ENCODE results near the gene PPM1L.

Gene PPM1L

GRCh38 chr3:160820022-160820421, 64.0 kb downstream of the PPM1L start:
- Histone ChIP-seq H2AFZ (ENCODE audit: low read depth) (no peak overlapping the region), H3K9ac (no peak overlapping the region), H3K4me3 (IDR thresholded peaks at IDR 0.05; ENCODE audit: insufficient read depth, low read depth, low read length) (no peak overlapping the region), H4K20me1 (ENCODE audit: insufficient read depth) (no peaks in the 10 kb centered on the region), H3K27me3 (ENCODE audit: insufficient read depth, low read depth) (no peaks in the 10 kb centered on the region), H3K79me2 (ENCODE audit: insufficient read depth, low read depth) (0 out of 2 replicates have a peak, but pooled peaks cover 5% of the 10 kb centered on the region), H3K36me3 (ENCODE audit: insufficient read depth) (no peaks in the 10 kb centered on the region), H3K27ac (no peak overlapping the region), H3K4me1 (ENCODE audit: low read depth, poor library complexity, severe bottlenecking) (no peaks in the 10 kb centered on the region), H3K4me2 (no peak overlapping the region)
- no peak for TF ChIP-seq CTCF (conservative IDR thresholded peaks at IDR 0.05; ENCODE audit: low read depth, low read length)

GRCh38 chr3:160820430-160820829, 64.4 kb downstream of the PPM1L start:
- H4K20me1 ChIP-seq (ENCODE audit: insufficient read depth) = no peaks in the 10 kb centered on the region
- H3K79me2 ChIP-seq (ENCODE audit: insufficient read depth, low read depth) = 0 out of 2 replicates have a peak, but pooled peaks cover 5% of the 10 kb centered on the region
- H3K36me3 ChIP-seq (ENCODE audit: insufficient read depth) = no peaks in the 10 kb centered on the region
- no peak overlapping the region for H3K9ac ChIP-seq
- H3K4me1 ChIP-seq (ENCODE audit: low read depth, poor library complexity, severe bottlenecking) = no peaks in the 10 kb centered on the region
- H3K27ac ChIP-seq = no peak overlapping the region
- no peak overlapping the region for H3K4me3 ChIP-seq (IDR thresholded peaks at IDR 0.05; ENCODE audit: insufficient read depth, low read depth, low read length)
- no peaks in the 10 kb centered on the region for H3K27me3 ChIP-seq (ENCODE audit: insufficient read depth, low read depth)
- H3K4me2 ChIP-seq = no peak overlapping the region
- H2AFZ ChIP-seq (ENCODE audit: low read depth) = no peak overlapping the region
- no peak for TF ChIP-seq CTCF (conservative IDR thresholded peaks at IDR 0.05; ENCODE audit: low read depth, low read length)

GRCh38 chr3:160822936-160823335, 66.9 kb downstream of the PPM1L start:
- no peak overlapping the region for H3K4me2 ChIP-seq
- H3K27ac ChIP-seq = no peak overlapping the region
- no peak overlapping the region for H3K9ac ChIP-seq
- no peaks in the 10 kb centered on the region for H3K4me1 ChIP-seq (ENCODE audit: low read depth, poor library complexity, severe bottlenecking)
- H2AFZ ChIP-seq (ENCODE audit: low read depth) = no peak overlapping the region
- H3K27me3 ChIP-seq (ENCODE audit: insufficient read depth, low read depth) = no peaks in the 10 kb centered on the region
- no peak for TF ChIP-seq CTCF (conservative IDR thresholded peaks at IDR 0.05; ENCODE audit: low read depth, low read length)
- no peaks in the 10 kb centered on the region for H4K20me1 ChIP-seq (ENCODE audit: insufficient read depth)
- H3K4me3 ChIP-seq (IDR thresholded peaks at IDR 0.05; ENCODE audit: insufficient read depth, low read depth, low read length) = no peak overlapping the region
- H3K36me3 ChIP-seq (ENCODE audit: insufficient read depth) = no peaks in the 10 kb centered on the region
- H3K79me2 ChIP-seq (ENCODE audit: insufficient read depth, low read depth) = peaks cover 5% of the 10 kb centered on the region; the same call in 1 of the 2 replicates

- Histone ChIP-seq H3K4me2 (no peak overlapping the region), H3K36me3 (ENCODE audit: insufficient read depth) (no peaks in the 10 kb centered on the region), H4K20me1 (ENCODE audit: insufficient read depth) (no peaks in the 10 kb centered on the region), H2AFZ (ENCODE audit: low read depth) (no peak overlapping the region), H3K79me2 (ENCODE audit: insufficient read depth, low read depth) (peaks cover 5% of the 10 kb centered on the region; the same call in 1 of the 2 replicates), H3K9ac (no peak overlapping the region), H3K4me1 (ENCODE audit: low read depth, poor library complexity, severe bottlenecking) (no peaks in the 10 kb centered on the region), H3K4me3 (IDR thresholded peaks at IDR 0.05; ENCODE audit: insufficient read depth, low read depth, low read length) (no peak overlapping the region), H3K27ac (no peak overlapping the region), H3K27me3 (ENCODE audit: insufficient read depth, low read depth) (no peaks in the 10 kb centered on the region)
- TF ChIP-seq CTCF (conservative IDR thresholded peaks at IDR 0.05; ENCODE audit: low read depth, low read length) = no peak
Observed at GRCh38 chr3:160825311-160825800, 69.3 kb downstream of the PPM1L start.

Measured in KMS-11 (cell line).